Fibroblast of peridontal ligament (primary cell): Measurements from ENCODE around the gene SDHD.
"Not testable (repeated sequence)": the region's sequence is repeated elsewhere in the genome, so short reads cannot be mapped to it uniquely, and the experiment has no call there.

Experiments
- DNase-seq: peaks from one replicate; pipeline ENCODE4 v3.0.0-alpha.2; 2010; ENCODE audit errors: extremely low read depth

Gene SDHD

DNA sequence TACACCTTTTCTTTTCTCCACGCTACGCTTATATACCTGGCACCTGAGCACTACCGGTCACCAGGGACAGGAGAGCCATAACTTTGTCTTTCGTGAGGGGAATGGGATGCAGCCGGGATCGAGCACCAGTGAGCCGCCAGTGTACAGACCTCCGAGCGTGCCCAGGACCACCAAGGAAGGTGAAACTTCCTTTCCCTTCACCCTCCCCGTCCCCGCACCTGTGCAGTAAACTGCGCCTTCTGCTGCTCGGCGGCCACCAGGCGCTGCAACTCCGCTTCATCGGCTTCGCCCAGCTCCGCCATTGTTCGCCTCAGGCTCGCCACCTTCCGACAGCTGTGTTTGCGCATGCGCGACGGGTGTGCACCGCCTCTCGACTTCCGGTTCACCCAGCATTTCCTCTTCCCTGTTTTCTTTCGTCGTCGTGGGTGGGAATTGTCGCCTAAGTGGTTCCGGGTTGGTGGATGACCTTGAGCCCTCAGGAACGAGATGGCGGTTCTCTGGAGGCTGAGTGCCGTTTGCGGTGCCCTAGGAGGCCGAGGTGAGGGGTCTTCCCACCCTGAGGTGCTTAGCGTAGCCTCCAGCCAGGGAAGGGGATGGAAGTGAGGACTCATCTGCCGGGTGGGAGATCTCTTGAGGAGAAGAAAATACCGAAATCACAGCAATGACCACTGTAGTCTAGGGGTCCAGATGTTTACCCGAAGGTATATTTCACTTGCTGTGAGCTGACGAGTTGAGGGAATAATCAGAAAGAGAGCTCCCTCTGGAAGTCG, at the start of gene SDHD, which contains the start of gene TIMM8B:
SDHD (plus strand) TSS at position 452 of the 770 bp plus-strand sequence; CDS start at position 487, 35 bp downstream.
TIMM8B (minus strand) TSS at position 335 of the 770 bp plus-strand sequence; CDS start at position 302, 33 bp downstream.
- DNase-seq, result peak; percentile 97

DNA sequence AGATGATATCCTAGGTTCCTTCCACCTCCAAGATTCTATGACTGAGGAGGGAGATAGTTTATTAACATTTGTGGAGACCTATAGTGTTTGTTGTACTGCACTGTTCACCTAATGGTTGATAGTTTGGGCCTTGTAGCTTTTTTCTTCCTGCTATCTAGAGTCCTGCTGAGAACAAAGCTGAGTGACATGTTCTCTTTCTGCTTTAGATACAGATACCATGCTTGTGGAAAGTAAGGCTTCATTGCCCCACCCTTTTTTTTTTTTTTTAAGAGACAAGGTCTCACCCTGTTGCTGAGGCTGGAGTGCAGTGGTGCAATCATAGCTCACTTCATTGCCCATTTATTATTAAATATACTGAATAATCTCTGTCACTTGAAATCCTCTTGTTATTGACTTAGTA, 49.1 kb upstream of the SDHD start:
- DNase-seq, result no peak

DNA sequence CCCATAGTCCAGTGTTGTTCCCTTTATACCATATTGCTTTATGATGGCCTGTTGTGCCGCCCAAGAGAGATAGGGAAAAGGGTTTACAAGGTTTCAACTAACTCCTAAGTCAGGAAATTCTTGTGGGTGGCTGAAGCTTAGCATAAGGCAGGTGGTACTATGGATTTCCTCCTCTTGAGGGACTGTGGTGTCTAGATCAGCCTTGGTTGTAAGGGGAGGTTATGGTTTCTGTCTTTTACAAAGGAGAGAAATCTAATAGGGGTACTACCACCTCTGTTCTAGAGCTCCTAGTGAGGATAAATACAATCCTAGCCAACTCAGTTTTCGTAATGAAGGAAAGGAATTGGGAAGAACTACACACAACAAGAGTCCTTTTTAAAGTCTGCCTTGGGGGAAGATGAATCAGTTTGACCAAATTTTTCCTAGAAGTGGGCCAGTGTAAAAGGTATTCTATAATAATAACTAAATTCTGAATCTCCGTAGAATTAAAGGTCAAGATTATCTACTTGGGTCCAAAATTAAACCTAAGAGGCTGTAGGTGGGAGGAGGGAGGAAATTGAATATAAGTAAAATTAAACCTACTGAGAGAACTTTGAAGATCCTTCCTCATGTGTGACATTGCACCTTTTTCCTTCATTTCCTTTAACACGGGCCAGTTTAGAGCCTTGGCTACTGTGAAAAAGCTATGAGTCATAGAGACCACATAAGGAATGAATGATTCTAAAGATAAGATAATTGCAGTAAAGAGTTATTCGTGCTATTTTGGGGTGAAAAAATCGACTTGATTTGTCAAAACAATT, 44.3 kb upstream of the SDHD start:
- peak; percentile 7 for DNase-seq

DNA sequence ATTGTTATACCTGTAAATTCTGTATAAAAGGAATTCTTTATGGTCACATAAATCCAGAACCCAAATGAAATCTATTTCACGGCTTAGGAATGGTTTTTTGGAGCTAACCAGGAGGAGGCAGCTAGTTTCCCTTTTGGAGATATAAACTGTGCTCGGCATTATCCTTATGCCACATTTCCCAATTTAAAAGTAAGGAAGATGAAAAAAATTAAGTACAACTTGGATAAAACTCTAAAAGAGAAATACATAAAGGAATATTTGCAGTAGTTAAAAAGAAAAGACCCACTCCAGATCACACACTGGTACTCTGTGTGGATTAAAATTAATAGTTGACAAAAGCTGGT, 43.7 kb upstream of the SDHD start:
- no peak for DNase-seq

DNA sequence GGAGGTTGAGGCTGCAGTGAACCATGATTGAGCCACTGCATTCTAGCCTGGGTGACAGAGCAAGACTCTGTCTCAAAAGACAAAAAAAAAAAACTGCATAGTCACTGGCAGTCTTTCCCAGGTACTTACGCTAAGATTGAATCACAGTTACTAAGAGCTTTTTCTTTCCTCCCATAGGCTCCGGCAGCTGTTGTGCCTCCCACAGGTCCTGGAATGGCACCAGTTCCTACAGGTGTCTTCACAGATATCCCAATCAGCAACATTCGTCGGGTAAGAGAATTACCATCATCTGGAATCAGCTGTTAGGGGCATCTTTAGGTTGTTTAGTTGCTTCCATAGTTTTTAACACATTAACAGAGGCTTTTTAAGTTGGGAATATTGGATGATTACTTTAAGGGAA, 41.7 kb upstream of the SDHD start:
- DNase-seq, result no peak

DNA sequence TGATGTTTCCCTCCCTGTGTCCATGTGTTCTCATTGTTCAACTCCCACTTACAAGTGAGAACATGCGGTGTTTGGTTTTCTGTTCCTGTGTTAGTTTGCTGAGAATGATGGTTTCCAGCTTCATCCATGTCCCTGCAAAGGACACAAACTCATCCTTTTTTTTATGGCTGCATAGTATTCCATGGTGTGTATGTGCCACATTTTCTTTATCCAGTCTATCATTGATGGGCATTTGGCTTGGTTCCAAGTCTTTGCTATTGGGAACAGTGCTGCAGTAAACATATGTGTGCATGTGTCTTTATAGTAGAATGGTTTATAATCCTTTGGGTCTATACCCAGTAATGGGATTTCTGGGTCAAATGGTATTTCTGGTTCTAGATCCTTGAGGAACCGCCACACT, 40.0 kb upstream of the SDHD start:
- not testable (repeated sequence) for DNase-seq

DNA sequence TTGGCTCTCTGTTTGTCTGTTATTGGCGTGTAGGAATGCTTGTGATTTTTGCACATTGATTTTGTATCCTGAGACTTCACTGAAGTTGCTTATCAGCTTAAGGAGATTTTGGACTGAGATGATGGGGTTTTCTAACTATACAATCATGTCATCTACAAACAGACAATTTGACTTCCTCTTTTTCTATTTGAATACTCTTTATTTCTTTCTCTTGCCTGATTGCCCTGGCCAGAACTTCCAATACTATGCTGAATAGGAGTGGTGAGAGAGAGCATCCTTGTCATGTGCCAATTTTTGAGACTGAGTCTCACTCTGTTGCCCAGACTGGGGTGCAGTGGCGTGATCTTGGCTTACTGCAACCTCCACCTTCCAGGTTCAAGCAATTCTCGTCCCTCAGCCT, 38.4 kb upstream of the SDHD start:
- DNase-seq, result not testable (repeated sequence)

DNA sequence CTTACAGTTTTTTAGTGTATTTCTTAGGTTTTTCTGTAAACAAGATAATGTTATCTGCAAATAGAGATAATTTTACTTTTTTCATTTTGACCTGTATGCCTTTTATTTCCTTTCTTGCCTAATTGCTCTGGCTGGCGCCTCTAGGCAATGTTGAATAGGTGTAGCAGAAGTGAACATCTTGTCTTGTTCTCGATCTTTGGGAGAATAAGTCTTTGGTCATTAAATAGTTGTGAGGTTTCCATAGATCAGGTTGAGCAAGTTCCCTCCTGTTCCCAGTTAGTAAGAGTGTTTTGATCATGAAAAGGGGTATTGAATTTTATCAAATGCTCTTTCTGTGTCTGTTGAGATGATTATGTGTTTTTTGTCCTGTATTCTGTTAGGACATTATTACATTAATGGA, 36.9 kb upstream of the SDHD start:
- DNase-seq, result no peak

DNA sequence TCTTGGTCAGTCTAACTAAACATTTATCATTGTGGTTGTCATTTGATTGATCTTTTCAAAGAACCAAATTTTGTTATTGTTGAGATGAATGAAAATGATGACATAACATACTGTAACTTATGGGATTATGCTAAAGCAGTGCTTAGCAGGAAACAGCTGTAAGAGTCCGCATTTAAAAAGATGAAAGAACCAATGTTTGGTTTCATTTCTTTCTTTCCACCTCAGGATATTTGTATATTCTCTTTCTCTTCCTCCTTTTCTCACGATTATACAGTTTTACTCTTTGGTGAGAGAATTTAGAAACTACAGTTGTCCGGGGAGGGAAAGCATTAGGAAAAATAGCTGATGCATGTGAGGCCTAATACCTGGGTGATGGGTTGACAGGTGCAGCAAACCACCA, 36.0 kb upstream of the SDHD start:
- no peak for DNase-seq

DNA sequence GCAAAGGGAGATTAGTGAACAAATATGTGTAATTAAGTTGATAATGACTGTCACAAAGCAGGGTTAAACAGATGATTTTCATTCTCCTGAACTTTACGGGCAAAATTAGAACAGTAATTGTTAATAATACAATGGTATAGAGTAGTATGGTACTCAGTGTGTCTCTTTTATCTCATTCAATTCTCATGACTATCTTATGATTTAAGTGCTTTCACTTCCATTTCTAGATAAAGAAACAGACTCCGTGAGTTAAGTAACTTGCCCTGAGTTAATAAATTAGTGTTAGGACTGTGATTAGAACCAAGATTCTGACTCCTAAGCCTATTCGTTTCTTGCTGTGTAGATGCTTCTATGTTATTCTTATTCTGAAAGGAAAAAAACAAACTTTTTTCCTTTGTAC, 34.9 kb upstream of the SDHD start:
- no peak for DNase-seq

DNA sequence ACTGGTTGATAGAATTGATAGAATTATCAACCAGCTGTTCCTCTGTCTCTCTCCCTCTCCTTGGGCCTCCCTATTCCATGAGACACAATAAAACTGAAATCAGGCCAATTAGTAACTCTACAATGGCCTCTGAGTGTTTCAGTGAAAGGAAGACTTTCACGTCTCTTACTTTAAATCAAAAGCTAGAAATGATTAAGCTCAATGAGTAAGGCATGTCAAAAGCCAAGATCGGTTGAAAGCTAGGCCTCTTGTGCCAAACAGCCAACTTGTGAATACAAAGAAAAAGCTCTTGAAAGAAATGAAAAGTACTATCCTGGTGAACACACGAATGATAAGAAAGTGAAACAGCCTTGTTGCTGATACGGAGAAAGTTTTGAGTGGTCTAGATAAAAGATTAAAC, 29.5 kb upstream of the SDHD start:
- DNase-seq, result no peak

DNA sequence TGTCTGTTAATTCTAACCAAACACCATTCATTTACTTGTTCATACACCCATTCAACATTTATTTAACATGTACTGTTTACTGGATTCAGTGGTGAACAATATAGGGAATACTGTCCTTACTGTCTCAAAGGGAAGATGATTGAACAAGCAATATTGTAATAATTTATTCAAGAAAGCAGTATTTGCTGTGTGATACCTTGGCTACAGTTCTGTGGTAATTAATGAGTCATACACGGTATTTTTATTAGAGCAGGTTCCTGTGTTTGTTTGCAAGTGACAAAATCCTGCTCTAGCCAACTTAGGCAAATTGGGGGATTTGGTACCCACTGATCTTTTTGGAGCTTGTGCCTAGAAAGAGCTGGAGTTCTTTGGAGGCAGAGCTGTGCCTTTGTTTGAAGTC, 28.6 kb upstream of the SDHD start:
- no peak for DNase-seq

DNA sequence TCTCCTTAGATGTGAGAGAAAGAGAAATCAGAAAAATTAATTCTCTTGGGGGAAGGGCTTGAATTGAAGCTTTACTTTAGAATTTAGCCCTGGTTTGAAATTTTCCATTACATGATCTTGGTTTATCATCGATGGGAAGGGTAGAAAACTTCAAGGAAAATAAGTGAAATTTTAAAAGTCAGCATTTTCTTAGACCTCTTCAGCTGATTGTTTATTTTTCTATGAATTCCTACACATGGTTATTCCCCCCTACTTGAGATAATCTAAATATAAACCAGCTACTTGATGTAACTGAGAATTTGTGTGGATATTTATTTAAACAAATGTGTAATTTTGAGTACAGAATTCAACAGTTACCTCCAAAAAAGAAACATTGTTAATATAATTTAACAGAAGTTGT, 23.8 kb upstream of the SDHD start:
- no peak for DNase-seq

DNA sequence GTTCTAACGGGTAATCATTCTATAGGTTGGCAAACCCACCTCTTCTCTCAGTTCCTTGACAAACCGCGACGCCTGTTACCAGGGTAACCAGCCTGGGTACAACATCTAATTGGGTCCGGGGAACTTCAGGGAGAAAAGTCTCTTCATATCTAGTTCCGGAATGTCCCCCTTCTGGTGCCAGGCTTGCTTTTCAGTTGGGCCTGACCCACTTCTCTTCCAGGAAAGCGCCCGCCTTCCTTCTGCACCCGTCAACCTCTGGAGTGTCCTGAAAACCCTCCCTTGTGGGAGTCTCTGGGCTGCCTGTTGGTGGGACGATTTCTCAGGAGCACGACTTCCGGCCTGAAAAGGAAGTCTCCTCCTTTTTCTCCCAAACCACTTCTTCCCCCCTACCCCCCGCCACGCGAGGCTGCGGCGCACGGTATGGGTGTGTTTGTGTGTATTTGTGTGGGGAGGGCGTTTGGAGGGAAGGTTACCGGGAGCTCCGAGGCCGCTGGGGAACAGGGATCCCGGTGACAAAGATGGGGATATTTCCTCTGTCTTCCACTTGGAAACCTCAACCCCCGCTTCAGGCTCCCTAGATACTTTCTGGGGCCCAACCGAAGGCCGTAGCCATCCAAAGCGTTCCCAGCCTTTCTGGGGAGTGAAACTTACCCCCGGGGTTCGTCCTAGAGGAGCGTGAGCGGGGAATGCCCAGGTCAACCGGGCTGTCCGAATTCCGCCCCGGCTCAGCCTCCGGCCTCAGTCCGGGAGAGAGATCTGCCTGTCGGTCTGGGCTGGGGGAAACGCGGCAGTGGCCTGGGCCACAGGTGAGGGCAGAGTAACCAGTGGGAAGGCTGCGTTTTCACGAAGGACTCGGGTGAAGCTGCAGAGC, 12.5 kb upstream of the SDHD start, which contains the start of the genes NKAPD1 and PIH1D2:
NKAPD1 (plus strand) TSS at position 359 of the 871 bp plus-strand sequence. CDS start 1,276 bp downstream, outside the sequence.
PIH1D2 (minus strand) TSS at position 77 of the 871 bp plus-strand sequence. CDS start 843 bp downstream, outside the sequence.
- peak; percentile 95 for DNase-seq

DNA sequence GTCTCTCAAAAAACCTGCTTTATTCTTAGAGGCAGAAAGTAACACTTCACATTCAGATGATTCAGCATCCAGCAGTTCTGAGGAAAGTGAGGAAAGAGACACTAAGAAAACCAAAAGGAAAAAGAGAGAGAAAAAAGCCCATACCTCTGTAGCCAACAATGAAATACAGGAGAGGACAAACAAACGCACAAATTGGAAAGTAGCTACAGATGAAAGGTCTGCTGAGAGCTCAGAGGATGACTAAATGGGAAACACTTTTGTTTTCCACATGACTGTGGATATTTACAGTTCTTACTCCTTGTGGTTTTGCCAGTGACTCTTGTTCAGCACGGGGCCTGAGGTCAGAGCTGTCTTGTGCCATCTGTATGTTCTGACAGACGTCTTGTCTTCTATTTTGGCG, 3.9 kb upstream of the SDHD start:
- peak; percentile 67 for DNase-seq

DNA sequence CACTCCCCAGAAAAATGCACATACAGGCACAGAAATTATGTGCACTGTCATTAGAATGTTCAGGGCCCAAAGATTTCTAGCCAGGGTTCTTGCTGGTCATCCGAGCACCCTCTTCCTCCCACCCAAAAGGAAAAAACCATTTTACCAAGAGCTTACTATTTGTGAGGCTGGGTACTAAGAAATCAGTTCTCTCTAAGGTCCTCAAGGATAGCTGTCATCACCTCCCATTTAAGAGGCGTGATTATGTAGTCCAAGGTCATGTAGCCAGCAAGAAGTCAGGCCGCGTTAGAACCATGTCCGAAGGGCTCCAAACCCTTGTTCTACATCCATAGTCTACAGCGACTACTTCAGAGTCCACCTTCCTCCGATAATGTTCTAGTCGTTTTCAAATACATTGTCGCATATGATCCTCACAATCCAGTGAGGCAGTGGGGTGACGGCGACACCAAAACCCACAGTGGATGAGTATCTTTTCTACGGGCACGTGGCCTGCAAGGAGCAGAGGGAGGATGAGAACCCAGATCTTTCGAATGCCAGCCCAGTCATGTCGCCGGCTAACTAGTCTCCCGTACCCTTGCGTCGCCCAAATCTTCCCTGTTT, 751 bp upstream of the SDHD start:
- DNase-seq, result peak; percentile 30

DNA sequence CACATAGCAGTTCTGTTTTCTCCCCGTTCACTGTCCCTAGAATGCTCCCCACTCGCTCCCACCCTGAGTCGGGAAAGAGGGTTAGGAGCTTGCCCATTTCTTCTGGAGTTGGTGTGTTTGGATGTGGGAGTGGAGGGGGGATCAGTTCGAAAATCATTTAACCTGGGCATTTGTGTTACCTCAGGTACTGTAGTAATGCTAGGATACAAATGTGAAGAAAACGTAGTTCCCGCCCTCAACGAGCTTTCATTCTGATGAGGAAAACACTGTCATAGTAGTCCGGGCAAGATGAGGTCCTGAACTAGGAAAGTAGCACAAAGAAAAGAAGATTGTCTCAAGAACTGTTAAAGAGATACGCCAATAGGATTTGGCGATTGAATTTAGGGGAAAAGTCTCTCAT, 539 bp downstream of the SDHD start:
- peak; percentile 5 for DNase-seq

DNA sequence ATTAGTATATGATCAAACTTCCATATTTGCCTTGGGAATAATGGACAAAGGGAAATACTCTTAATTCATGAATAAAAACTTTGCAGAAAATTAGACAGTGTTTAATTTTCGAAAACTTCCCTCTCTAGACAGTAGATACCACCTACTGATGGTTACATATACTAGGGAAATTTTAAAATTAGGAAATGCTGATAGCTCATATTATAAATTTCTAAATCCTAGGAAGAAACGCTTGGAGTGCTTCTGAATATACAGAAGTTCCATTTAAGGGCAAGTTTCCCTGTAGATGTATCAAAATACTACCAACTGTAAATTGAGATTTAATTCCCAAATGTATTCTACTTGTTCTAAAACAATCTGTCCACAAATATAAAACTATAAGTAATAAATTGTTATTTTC, 8.6 kb downstream of the SDHD start:
- DNase-seq, result not testable (repeated sequence)

DNA sequence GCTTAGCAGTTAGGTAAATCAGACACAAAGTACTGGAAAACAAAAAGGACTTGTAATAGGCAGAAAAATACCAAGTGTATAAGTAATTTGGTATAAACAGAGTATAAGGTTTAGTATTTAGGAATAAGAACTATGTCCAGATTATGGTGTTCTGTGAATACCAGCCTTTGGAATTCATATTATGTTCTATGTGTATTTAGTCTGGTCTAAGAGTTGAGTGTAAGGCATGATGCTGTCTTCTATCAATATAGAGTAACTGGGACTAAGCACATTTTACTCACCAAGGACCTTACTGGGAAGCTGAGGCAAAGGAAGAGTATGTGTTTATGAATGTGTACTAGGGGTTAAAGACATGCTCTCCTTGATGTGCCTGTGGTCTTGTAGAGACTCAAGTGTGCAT, 9.5 kb downstream of the SDHD start:
- peak; percentile 3 for DNase-seq

DNA sequence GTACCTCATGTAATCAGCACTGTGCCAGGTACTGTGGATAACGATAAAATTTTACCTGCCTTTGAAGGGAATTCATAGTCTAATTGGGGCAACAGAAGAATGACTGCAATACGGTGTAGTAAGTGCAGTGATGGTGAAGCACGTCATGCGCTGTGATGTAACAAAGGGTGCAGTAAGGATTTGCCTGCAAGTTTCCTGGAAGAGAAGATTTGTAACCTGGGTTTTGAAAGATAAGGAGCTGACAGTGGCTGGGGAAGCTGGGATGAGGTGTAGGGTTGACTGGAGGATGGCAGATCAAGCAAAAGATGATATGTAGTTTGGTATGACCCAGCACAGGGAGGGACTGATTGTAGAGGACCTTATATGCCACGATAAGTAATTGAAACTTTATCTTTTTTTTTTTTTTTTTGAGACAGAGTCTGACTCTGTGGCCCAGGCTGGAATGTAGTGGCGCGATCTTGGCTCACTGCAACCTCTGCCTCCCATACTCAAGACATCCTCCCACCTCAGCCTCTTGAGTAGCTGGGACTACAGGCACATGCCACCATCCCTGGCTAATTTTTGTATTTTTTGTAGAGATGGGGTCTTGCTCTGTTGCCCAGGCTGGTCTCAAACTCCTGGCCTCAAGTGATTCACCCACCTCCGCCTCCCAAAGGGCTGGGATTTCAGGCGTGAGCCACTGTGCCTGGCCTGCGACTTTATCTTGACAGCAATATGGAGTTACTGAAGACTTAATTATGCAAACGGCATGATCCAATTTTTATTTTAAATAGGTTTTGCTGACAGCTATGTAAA, 11.3 kb downstream of the SDHD start:
- DNase-seq, result no peak

DNA sequence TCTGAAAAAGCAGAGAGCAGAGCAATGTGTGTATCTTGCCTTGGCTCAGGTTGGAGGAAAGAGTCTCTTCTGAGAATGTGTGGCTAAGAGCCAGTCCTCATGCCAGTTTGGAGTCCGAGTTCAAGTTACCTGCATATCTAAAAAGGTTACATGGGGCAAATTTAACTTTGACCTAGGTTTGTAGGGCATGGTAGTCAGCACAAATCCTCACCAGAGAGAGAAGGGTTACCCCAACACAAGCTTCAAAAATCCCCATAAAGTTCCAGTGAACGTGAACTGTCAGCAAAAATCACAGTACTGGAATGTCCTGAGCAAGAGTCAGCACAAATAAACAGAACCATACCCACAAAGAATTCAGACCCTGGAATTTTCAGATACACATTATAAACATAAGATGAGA, 13.8 kb downstream of the SDHD start:
- DNase-seq, result peak; percentile 65
